Stimulated activated CD4-positive, alpha-beta T cell treated with anti-CD3 and anti-CD28 coated beads, Interleukin-1b, Interleukin-23, amount 100 ng/mL, for 48 hours (primary cell): Measurements from ENCODE around the gene CSNK2B.

Source experiments
- DNase-seq: peaks from one replicate; pipeline ENCODE4 v3.0.0-alpha.2; 2020

Gene CSNK2B

GRCh38 chr6:31715022-31715958 is 49.4 kb downstream of the CSNK2B start, which contains the start of gene LY6G6D:
TSS of gene LY6G6D (plus strand) at chr6:31715348. CDS start at chr6:31715356, 8 bp downstream.
- no peak for DNase-seq

- DNase-seq = no peak
These were observed 51.8 kb downstream of the CSNK2B start for GRCh38 chr6:31717499-31718222.

DNA sequence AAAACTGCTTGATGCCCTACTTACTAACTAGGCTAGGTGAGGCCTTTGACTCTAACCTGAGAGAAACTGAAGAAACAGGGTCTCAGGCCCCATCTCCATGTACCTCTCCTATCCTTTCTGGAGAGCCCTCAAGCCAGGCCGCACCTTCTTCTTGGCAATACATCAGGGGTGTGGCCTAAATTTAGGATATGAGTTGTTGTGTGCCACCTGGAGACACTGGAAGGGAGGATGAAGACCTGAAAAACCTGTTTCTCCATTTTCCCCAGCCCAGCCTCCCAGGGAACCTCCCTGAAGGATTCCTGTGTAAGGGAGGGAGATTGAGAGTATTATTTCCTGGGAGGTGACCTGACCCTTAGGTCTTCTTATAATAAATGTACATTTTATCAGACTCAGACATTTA is 52.4 kb downstream of the CSNK2B start:
- DNase-seq = no peak

GRCh38 chr6:31719001-31719400 is 53.1 kb downstream of the CSNK2B start:
- DNase-seq = no peak
